Measurements from ENCODE around the gene CDRT4. TPM values are rescaled to one million over a fixed set of nuclear protein-coding genes. Genes with fewer than 3 reads are reported as not detected.

CDRT4 gene
- total and polyA plus RNA-seq, 2 experiments from 2014 or later, result 6.5 to 13.0 TPM

DNA sequence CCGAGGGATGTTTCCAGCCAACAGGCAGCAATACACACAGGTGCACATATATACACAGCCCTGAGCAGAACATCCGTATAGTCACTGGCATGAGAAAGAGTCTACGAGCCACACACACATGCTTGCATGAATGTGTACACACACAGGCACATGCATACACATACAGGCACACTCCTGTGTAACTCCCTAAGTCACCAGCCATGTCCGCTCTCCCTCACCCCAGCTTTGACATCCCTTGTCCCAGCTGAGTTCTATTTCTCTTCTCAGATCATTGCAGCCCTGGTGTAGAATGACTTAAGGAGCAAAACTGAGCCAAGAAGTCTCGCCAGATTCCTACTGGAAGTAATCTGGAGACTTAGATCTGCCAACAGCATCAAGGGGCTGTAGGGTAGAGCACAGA, 13.1 kb downstream of the CDRT4 start:
- H3K27me3 Mint-ChIP-seq (ENCODE audit: insufficient read depth, low read depth, poor library complexity), result no peaks in the 10 kb centered on the region
- Histone ChIP-seq H3K9me2 (ENCODE audit: insufficient read depth) (no peaks in the 10 kb centered on the region), H2AFZ (no peak overlapping the region), H3F3A (replicated peaks; ENCODE audit: low read depth) (no peaks in the 10 kb centered on the region), H3K27me3 (ENCODE audit: insufficient read depth) (no peaks in the 10 kb centered on the region), H3K79me2 (replicated peaks; ENCODE audit: insufficient read depth) (no peaks in the 10 kb centered on the region), H3K4me1 (ENCODE audit: insufficient read depth) (no peaks in the 10 kb centered on the region), H3K4me3 (no peak overlapping the region), H3K4me2 (no peak overlapping the region), H4K20me1 (replicated peaks; ENCODE audit: insufficient read depth) (no peaks in the 10 kb centered on the region), H3K36me3 (ENCODE audit: insufficient read depth) (no peaks in the 10 kb centered on the region), H3K27ac (ENCODE audit: low read depth) (no peak overlapping the region)
- no peak overlapping the region for H3K27ac Mint-ChIP-seq
- no peaks in the 10 kb centered on the region for H3K4me1 Mint-ChIP-seq
- H3K36me3 Mint-ChIP-seq (ENCODE audit: low read depth), result peaks cover 19% of the 10 kb centered on the region
- peaks cover 8% of the 10 kb centered on the region; the same call in 2 of the 3 replicates for H3K9me3 Mint-ChIP-seq
- DNase-seq (ENCODE audit: low spot score) (no peak), ATAC-seq (no peak)
- TF ChIP-seq CREB1 (CRISPR knock-in tag; IDR thresholded peaks at IDR 0.05; ENCODE audit: low read depth), result no peak
- no peak for TF ChIP-seq POLR2AphosphoS5 (IDR thresholded peaks at IDR 0.05; ENCODE audit: low read depth)
- no peak for TF ChIP-seq ZNF331 (CRISPR knock-in tag; IDR thresholded peaks at IDR 0.05; ENCODE audit: low read depth)
- TF ChIP-seq, protein P1, sequence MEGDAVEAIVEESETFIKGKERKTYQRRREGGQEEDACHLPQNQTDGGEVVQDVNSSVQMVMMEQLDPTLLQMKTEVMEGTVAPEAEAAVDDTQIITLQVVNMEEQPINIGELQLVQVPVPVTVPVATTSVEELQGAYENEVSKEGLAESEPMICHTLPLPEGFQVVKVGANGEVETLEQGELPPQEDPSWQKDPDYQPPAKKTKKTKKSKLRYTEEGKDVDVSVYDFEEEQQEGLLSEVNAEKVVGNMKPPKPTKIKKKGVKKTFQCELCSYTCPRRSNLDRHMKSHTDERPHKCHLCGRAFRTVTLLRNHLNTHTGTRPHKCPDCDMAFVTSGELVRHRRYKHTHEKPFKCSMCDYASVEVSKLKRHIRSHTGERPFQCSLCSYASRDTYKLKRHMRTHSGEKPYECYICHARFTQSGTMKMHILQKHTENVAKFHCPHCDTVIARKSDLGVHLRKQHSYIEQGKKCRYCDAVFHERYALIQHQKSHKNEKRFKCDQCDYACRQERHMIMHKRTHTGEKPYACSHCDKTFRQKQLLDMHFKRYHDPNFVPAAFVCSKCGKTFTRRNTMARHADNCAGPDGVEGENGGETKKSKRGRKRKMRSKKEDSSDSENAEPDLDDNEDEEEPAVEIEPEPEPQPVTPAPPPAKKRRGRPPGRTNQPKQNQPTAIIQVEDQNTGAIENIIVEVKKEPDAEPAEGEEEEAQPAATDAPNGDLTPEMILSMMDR (conservative IDR thresholded peaks at IDR 0.05; ENCODE audit: low read depth in 2 of 2), result no peak
- no peak for TF ChIP-seq NANOG (IDR thresholded peaks at IDR 0.05; ENCODE audit: borderline replicate concordance)
- no peak for TF ChIP-seq STAT1 (IDR thresholded peaks at IDR 0.05; ENCODE audit: unreplicated experiment)
- no peak for TF ChIP-seq ETS1 (IDR thresholded peaks at IDR 0.05)
- TF ChIP-seq, protein P2, sequence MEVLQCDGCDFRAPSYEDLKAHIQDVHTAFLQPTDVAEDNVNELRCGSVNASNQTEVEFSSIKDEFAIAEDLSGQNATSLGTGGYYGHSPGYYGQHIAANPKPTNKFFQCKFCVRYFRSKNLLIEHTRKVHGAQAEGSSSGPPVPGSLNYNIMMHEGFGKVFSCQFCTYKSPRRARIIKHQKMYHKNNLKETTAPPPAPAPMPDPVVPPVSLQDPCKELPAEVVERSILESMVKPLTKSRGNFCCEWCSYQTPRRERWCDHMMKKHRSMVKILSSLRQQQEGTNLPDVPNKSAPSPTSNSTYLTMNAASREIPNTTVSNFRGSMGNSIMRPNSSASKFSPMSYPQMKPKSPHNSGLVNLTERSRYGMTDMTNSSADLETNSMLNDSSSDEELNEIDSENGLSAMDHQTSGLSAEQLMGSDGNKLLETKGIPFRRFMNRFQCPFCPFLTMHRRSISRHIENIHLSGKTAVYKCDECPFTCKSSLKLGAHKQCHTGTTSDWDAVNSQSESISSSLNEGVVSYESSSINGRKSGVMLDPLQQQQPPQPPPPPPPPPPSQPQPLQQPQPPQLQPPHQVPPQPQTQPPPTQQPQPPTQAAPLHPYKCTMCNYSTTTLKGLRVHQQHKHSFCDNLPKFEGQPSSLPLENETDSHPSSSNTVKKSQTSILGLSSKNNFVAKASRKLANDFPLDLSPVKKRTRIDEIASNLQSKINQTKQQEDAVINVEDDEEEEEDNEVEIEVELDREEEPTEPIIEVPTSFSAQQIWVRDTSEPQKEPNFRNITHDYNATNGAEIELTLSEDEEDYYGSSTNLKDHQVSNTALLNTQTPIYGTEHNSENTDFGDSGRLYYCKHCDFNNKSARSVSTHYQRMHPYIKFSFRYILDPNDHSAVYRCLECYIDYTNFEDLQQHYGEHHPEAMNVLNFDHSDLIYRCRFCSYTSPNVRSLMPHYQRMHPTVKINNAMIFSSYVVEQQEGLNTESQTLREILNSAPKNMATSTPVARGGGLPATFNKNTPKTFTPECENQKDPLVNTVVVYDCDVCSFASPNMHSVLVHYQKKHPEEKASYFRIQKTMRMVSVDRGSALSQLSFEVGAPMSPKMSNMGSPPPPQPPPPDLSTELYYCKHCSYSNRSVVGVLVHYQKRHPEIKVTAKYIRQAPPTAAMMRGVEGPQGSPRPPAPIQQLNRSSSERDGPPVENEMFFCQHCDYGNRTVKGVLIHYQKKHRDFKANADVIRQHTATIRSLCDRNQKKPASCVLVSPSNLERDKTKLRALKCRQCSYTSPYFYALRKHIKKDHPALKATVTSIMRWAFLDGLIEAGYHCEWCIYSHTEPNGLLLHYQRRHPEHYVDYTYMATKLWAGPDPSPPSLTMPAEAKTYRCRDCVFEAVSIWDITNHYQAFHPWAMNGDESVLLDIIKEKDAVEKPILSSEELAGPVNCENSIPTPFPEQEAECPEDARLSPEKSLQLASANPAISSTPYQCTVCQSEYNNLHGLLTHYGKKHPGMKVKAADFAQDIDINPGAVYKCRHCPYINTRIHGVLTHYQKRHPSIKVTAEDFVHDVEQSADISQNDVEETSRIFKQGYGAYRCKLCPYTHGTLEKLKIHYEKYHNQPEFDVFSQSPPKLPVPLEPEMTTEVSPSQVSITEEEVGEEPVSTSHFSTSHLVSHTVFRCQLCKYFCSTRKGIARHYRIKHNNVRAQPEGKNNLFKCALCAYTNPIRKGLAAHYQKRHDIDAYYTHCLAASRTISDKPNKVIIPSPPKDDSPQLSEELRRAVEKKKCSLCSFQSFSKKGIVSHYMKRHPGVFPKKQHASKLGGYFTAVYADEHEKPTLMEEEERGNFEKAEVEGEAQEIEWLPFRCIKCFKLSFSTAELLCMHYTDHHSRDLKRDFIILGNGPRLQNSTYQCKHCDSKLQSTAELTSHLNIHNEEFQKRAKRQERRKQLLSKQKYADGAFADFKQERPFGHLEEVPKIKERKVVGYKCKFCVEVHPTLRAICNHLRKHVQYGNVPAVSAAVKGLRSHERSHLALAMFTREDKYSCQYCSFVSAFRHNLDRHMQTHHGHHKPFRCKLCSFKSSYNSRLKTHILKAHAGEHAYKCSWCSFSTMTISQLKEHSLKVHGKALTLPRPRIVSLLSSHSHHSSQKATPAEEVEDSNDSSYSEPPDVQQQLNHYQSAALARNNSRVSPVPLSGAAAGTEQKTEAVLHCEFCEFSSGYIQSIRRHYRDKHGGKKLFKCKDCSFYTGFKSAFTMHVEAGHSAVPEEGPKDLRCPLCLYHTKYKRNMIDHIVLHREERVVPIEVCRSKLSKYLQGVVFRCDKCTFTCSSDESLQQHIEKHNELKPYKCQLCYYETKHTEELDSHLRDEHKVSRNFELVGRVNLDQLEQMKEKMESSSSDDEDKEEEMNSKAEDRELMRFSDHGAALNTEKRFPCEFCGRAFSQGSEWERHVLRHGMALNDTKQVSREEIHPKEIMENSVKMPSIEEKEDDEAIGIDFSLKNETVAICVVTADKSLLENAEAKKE (CRISPR knock-in tag; IDR thresholded peaks at IDR 0.05), result no peak
- no peak for TF ChIP-seq EZH2phosphoT487 (IDR thresholded peaks at IDR 0.05; ENCODE audit: unreplicated experiment)
- TF ChIP-seq, protein P3, sequence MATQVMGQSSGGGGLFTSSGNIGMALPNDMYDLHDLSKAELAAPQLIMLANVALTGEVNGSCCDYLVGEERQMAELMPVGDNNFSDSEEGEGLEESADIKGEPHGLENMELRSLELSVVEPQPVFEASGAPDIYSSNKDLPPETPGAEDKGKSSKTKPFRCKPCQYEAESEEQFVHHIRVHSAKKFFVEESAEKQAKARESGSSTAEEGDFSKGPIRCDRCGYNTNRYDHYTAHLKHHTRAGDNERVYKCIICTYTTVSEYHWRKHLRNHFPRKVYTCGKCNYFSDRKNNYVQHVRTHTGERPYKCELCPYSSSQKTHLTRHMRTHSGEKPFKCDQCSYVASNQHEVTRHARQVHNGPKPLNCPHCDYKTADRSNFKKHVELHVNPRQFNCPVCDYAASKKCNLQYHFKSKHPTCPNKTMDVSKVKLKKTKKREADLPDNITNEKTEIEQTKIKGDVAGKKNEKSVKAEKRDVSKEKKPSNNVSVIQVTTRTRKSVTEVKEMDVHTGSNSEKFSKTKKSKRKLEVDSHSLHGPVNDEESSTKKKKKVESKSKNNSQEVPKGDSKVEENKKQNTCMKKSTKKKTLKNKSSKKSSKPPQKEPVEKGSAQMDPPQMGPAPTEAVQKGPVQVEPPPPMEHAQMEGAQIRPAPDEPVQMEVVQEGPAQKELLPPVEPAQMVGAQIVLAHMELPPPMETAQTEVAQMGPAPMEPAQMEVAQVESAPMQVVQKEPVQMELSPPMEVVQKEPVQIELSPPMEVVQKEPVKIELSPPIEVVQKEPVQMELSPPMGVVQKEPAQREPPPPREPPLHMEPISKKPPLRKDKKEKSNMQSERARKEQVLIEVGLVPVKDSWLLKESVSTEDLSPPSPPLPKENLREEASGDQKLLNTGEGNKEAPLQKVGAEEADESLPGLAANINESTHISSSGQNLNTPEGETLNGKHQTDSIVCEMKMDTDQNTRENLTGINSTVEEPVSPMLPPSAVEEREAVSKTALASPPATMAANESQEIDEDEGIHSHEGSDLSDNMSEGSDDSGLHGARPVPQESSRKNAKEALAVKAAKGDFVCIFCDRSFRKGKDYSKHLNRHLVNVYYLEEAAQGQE (IDR thresholded peaks at IDR 0.05; ENCODE audit: unreplicated experiment), result no peak
- TF ChIP-seq EZH2 (IDR thresholded peaks at IDR 0.05; ENCODE audit: low read depth, unreplicated experiment), result no peak
- no peak for TF ChIP-seq ZNF114 (CRISPR knock-in tag; IDR thresholded peaks at IDR 0.05)
- TF ChIP-seq JUNB (IDR thresholded peaks at IDR 0.05; ENCODE audit: unreplicated experiment), result no peak
- no peak overlapping the region for H3K4me3 Mint-ChIP-seq

All from GM23338 (cell line).